Activated B cell treated with CpG ODN at 0.5 μM for 24 hours (primary cell): ENCODE data around the gene RILP. TPM values are rescaled to one million over a fixed set of nuclear protein-coding genes. Genes with fewer than 3 reads are reported as not detected.

Experiments used
- ATAC-seq: fragments of 200-7000 bp; cut with Tn5 transposase; one replicate; pipeline ENCODE4 v1.10.0; 2021; ENCODE audit warnings: low read depth, mild to moderate bottlenecking, moderate library complexity
- CTCF ChIA-PET: fragments of 350-600 bp; sonication (Branson Sonifier 250); formaldehyde crosslinking; loops from one replicate; lab custom pipeline; 2021; ENCODE audit warnings: antibody characterized with exemption; lab: Charles Lee
- POLR2A ChIA-PET: fragments of 350-600 bp; sonication (Branson Sonifier 250); formaldehyde crosslinking; loops from one replicate; lab custom pipeline; 2021; ENCODE audit warnings: antibody characterized with exemption; lab: Charles Lee
- DNase-seq: peaks from one replicate; pipeline ENCODE4 v3.0.0; 2022
- H3K27ac Mint-ChIP-seq: one replicate; pipeline ENCODE4 v1.8.0; 2020; ENCODE audit warnings: mixed read lengths
- H3K27me3 Mint-ChIP-seq: one replicate; pipeline ENCODE4 v1.8.0; 2021; ENCODE audit warnings: mixed read lengths
- H3K36me3 Mint-ChIP-seq: one replicate; pipeline ENCODE4 v1.8.0; 2021; ENCODE audit warnings: low read depth, mixed read lengths
- H3K4me1 Mint-ChIP-seq: one replicate; pipeline ENCODE4 v1.8.0; 2021; ENCODE audit warnings: mixed read lengths
- H3K4me3 Mint-ChIP-seq: one replicate; pipeline ENCODE4 v1.8.0; 2020; ENCODE audit warnings: mild to moderate bottlenecking, mixed read lengths
- H3K9me3 Mint-ChIP-seq: one replicate; pipeline ENCODE4 v1.8.0; 2020; ENCODE audit warnings: mixed read lengths
- intact Hi-C: fragments of 100-400 bp; cut with micrococcal nuclease; formaldehyde crosslinking; loops from one replicate; pipeline ENCODE4 v1.15.1; 2024
- total RNA-seq: library from RNA; stranded (reverse); gene quantifications from 2 replicates; pipeline ENCODE4 v1.2.3, GENCODE V29; 2022
- TF ChIP-seq, protein P1 (sequence below): fragments of 200-600 bp; IDR thresholded peaks from one replicate; pipeline ENCODE4 v1.8.0; 2022; ENCODE audit warnings: antibody characterized with exemption, mild to moderate bottlenecking

The RILP gene
- total RNA-seq, 1 donor from 2014 or later: 9.8 TPM

DNA sequence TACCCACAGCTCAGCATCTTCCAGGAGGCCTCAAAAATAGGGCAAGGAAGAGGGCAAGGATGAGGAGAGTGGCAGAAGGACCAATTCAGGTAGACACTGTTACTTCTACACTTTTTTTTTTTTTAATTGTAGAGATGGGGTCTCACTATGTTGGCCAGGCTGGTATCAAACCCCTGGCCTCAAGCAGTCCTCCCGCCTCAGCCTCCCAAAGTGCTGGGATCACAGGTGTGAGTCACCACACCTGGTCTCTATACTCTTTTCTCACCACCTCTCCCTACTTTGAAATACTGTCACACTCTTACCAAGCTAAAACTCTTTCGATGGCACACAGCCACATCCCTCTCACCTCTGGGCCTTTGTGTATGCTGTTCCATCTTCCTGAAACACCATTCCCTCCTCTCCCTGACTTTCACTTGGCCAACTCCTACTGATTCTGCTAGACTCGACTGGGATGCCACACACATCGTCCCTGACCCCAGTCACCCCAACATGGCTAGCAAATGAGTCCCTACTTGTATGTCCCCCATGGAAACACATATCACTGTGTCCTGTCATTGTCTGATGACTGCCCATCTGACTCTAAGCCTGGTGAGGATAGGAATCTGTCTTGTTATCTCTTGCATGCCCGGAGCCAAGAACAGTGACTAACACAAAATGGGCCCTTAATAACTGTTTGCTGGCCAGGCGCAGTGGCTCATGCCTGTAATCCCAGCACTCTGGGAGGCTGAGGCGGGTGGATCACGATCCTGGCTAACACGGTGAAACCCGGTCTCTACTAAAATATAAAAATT lies 13.8 kb downstream of the RILP start:
- H3K27ac Mint-ChIP-seq: no peak overlapping the region
- intact Hi-C loops: no loop called here
- no peaks in the 10 kb centered on the region for H3K36me3 Mint-ChIP-seq
- no peaks in the 10 kb centered on the region for H3K27me3 Mint-ChIP-seq
- peaks cover 12% of the 10 kb centered on the region for H3K4me1 Mint-ChIP-seq
- ATAC-seq (no peak), DNase-seq (no peak)
- no peak overlapping the region for H3K4me3 Mint-ChIP-seq
- ChIA-PET CTCF (interaction anchor here (1.3 kb wide), 1 partner anchor 62 kb away, joined by 3 read pairs; no protein-coding TSS in a partner anchor), POLR2A (interaction anchor here (0.6 to 1.6 kb wide), 5 partner anchors 13 to 119 kb away, joined by 3 to 10 read pairs (median 4); partner anchors contain the start of gene INPP5K)
- TF ChIP-seq, protein P1, sequence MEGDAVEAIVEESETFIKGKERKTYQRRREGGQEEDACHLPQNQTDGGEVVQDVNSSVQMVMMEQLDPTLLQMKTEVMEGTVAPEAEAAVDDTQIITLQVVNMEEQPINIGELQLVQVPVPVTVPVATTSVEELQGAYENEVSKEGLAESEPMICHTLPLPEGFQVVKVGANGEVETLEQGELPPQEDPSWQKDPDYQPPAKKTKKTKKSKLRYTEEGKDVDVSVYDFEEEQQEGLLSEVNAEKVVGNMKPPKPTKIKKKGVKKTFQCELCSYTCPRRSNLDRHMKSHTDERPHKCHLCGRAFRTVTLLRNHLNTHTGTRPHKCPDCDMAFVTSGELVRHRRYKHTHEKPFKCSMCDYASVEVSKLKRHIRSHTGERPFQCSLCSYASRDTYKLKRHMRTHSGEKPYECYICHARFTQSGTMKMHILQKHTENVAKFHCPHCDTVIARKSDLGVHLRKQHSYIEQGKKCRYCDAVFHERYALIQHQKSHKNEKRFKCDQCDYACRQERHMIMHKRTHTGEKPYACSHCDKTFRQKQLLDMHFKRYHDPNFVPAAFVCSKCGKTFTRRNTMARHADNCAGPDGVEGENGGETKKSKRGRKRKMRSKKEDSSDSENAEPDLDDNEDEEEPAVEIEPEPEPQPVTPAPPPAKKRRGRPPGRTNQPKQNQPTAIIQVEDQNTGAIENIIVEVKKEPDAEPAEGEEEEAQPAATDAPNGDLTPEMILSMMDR: no peak
- no peaks in the 10 kb centered on the region for H3K9me3 Mint-ChIP-seq

DNA sequence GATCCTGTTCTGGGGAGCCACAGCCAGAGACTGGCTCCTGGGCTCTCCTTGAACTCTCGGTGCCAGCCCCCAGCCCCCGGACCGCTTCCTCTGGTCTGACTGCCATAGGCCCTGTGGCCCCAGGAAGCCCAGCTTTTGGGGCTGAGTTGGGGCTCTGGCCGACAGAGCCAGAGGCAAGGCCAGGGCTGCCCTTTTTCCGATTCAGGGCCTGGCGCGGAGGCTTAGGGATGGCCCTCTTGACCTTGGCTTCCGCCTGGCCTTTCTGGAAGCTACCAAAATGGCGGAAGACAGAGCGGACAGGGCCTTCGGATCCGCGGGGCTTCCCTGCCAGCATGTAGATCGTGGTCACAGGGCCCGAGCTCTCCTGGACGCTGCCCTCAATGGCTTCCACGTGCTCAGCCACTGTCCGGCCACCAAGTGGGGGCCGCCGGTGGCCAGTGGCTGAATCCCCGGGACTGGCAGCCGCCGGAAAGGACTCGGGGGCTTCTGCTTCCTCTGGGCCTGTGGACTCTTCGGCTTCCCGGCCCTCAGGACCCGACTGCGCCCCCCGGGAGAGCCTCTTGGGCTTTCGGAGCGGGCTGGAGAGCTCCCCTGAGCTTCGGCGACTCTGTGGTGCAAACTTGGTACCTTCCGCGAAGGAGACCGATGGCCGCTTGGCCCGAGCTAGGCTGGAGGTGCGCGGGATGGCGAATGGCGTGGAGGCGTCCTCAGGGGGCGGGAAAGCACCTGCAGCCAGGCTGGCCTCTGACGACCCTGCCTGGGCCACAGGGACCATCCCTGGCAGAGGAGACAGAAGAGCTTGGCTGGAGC lies 14.6 kb downstream of the RILP start:
- Mint-ChIP-seq H3K27ac (no peak overlapping the region), H3K27me3 (no peaks in the 10 kb centered on the region), H3K4me3 (no peak overlapping the region), H3K4me1 (peaks cover 20% of the 10 kb centered on the region), H3K9me3 (no peaks in the 10 kb centered on the region), H3K36me3 (no peaks in the 10 kb centered on the region)
- ChIA-PET CTCF (interaction anchor here (0.9 to 1.3 kb wide), 2 partner anchors 14 to 61 kb away, joined by 3 read pairs; no protein-coding TSS in a partner anchor), POLR2A (interaction anchor here (0.6 to 1.6 kb wide), 4 partner anchors 14 to 118 kb away, joined by 3 to 10 read pairs (median 4); partner anchors contain the start of gene INPP5K)
- TF ChIP-seq, protein P1: no peak
- intact Hi-C loops: no loop called here
- DNase-seq (no peak), ATAC-seq (no peak)

DNA sequence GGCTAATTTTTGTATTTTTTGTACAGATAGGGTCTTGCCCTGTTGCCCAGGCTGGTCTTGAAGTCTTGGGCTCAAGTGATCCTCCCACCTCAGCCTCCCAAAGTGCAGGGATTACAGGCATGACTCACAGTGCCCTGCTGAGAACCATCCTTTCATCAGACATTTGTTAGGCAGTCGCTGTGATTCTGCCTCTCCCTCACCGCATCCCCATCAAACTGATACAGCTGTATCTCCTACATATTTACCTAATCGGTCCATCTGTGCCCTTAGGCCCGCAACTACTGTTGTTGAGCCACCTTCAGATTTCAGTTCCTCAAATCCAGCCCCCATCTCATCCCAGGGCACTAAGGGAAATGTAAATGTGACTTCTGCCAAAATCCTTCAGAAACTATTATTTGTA lies 19.0 kb downstream of the RILP start:
- Mint-ChIP-seq H3K27ac (peak overlapping the region; percentile 84), H3K4me3 (peak overlapping the region; percentile 88), H3K36me3 (peaks cover 25% of the 10 kb centered on the region), H3K4me1 (peaks cover 44% of the 10 kb centered on the region), H3K27me3 (no peaks in the 10 kb centered on the region), H3K9me3 (no peaks in the 10 kb centered on the region)
- CTCF ChIA-PET: interaction anchor here (0.6 to 6.4 kb wide), 18 partner anchors 10 to 360 kb away, joined by 3 to 124 read pairs (median 4); partner anchors contain the start of genes INPP5K, RILP and SCARF1
- TF ChIP-seq, protein P1: no peak
- POLR2A ChIA-PET: interaction anchor here (0.7 to 17.6 kb wide), 21 partner anchors 10 to 265 kb away, joined by 3 to 418 read pairs (median 7); partner anchors contain the start of genes INPP5K, PITPNA, RILP and SCARF1
- ATAC-seq: no peak
- no peak for DNase-seq
- intact Hi-C loops: loop anchor here (1.0 kb wide), 2 partner anchors 114 to 265 kb away; partner anchors contain the start of gene INPP5K

DNA sequence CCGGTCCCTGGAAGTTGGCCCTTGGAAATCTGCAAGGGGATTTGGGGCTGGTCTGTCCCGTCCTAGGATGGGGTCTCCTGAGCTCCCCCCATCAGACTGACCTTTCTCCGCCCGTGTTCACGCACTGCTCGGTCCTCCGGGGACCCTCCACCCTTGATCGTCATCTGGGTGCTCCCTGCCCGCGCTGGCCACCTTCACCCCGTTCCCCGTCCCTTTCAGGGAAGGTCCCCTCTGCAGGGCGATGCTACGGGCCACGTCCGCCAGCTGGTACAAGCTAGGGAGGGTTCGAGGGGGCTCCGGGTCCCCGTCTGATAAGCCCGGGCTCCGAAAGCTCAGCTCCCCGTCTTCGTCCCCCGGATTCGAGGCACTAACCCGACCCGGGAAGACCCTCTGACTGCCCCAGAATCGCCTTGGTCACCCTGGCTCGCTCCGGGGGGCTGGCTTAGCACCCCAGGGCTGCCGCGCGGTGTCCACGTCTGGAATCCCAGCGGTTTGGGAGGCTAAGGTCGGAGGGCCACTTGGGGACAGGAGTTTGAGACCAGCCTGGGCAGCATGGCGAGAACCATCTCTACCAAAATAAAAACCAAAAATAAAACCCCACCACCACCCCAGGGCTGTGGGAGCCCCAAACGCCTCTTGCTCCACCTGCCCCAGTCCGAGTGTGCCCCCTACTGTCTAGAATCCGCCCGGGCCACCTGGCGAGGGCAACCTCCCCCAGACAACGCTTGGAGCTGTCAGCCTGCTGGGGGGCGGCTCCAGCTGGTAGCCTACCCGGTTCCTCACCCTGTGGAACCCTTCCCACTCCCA lies 20.0 kb downstream of the RILP start:
- Mint-ChIP-seq H3K27me3 (no peaks in the 10 kb centered on the region), H3K27ac (peak overlapping the region; percentile 84), H3K4me3 (peak overlapping the region; percentile 88), H3K9me3 (no peaks in the 10 kb centered on the region), H3K36me3 (peaks cover 35% of the 10 kb centered on the region), H3K4me1 (peaks cover 54% of the 10 kb centered on the region)
- peak; percentile 15 for ATAC-seq
- DNase-seq: peak; percentile 72
- TF ChIP-seq, protein P1: no peak
- POLR2A ChIA-PET: interaction anchor here (0.7 to 17.6 kb wide), 24 partner anchors 9 to 264 kb away, joined by 3 to 418 read pairs (median 8); partner anchors contain the start of genes CRK, INPP5K, MYO1C and PITPNA
- intact Hi-C loops: loop anchor here (1.0 to 5.0 kb wide), 7 partner anchors 15 to 771 kb away; partner anchors contain the start of genes INPP5K and MNT
- CTCF ChIA-PET: interaction anchor here (0.6 to 6.4 kb wide), 24 partner anchors 11 to 359 kb away, joined by 3 to 124 read pairs (median 3); partner anchors contain the start of genes INPP5K, RILP and SCARF1
